ENCODE results near the gene SP3. TPM values are rescaled to one million over a fixed set of nuclear protein-coding genes. Genes with fewer than 3 reads are reported as not detected.

SP3 gene
- total RNA-seq, 5 donors from 2014 or later (not counting 1 experiment from before 2014, with no cell fraction given) = 107 to 150 (median 123) TPM

DNA sequence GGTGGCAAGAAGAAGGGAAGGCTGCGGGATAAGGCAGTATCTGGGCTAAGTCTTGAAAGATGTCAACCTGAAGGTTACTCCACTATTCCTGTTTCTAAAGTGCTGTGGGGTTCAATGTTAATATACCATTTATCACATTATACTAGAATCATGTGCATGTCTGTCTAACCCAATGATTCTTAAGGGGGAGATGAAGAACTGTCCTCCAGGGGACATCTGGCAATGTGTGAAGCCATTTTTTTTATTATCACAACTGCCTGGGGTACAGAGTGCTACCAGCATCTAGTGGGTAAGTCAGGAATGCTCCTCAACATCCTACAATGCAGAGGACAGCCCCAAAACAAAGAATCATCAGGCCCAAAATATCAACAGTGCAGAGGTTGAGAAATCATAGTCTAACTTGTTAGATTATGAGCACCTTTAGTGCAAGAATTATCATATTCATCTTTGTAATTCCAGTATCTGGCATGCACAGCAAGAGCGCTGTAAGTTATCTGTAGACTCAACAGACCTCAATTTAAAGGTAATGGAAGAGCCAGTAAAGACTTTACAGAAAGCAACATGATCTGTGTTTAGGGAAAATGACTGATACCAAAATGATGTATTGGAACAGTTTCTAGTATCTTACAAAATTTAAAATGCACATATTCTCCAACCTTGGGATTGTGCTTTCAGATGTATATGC, 26.3 kb downstream of the SP3 start:
- Histone ChIP-seq H3K9me3 (no peaks in the 10 kb centered on the region), H3K27me3 (replicated peaks in 1 of 2; ENCODE audit: control insufficient read depth in 2 of 2, extremely low read depth in 1 of 2, insufficient read depth in 2 of 2, low read length in 1 of 2) (no peaks in the 10 kb centered on the region), H3K36me3 (ENCODE audit: control insufficient read depth in 2 of 2, extremely low read depth in 1 of 2, insufficient read depth in 1 of 2, low read length in 1 of 2) (peaks cover 0 to 3% of the 10 kb centered on the region in 2 donors), H3K4me1 (ENCODE audit: control insufficient read depth in 1 of 2, extremely low read depth in 1 of 2, insufficient read depth in 2 of 2, low read length in 2 of 2) (peaks cover 29 to 36% of the 10 kb centered on the region in 2 experiments), H3K27ac (ENCODE audit: low read length) (no peak overlapping the region), H3K4me3 (ENCODE audit: control insufficient read depth in 1 of 2, extremely low read depth in 1 of 2, low read length in 1 of 2) (no peak overlapping the region)
- Mint-ChIP-seq H3K27me3 (no peaks in the 10 kb centered on the region), H3K27ac (peak overlapping the region in 1 of 2 donors; percentile 4), H3K4me1 (peaks cover 41 to 69% (median 60%) of the 10 kb centered on the region in 3 donors), H3K4me3 (peak overlapping the region in 2 of 3 donors; percentile 1 to 31), H3K36me3 (peaks cover 16% of the 10 kb centered on the region), H3K9me3 (no peaks in the 10 kb centered on the region)
- no CpG with 5 or more reads among the region's 2 CpGs for WGBS (ENCODE audit: insufficient coverage)
- DNase-seq = no peak
- ChIA-PET POLR2A (no interaction called here), CTCF (no interaction called here)
- ATAC-seq (replicated peaks in 1 of 4) = no peak

DNA sequence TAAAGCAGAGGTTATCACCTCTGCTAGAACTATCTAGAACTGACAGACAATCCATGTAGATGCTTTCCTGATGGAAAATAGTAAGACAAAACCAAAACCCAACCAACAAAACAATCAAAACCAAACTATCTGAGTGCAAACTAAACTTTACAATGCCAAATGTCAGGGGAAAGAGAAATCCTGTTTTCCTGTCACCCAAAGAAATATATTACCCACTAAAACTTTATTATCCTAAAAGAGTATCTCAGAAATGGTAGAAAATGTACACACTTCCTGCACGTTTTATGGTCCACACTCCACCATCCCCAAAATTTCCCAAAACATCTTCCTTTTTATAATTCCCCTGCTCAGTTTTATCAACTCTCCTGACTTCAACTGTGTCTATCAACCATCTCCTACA, 29.9 kb downstream of the SP3 start:
- H3K4me3 Mint-ChIP-seq = no peak overlapping the region
- Histone ChIP-seq H3K4me1 (ENCODE audit: control insufficient read depth in 1 of 2, extremely low read depth in 1 of 2, insufficient read depth in 2 of 2, low read length in 2 of 2) (peaks cover 16 to 23% of the 10 kb centered on the region in 2 experiments), H3K36me3 (ENCODE audit: control insufficient read depth in 2 of 2, extremely low read depth in 1 of 2, insufficient read depth in 1 of 2, low read length in 1 of 2) (peaks cover 0 to 9% of the 10 kb centered on the region in 2 donors), H3K9me3 (no peaks in the 10 kb centered on the region), H3K27ac (ENCODE audit: low read length) (no peak overlapping the region), H3K4me3 (ENCODE audit: control insufficient read depth in 1 of 2, extremely low read depth in 1 of 2, low read length in 1 of 2) (no peak overlapping the region), H3K27me3 (replicated peaks in 1 of 2; ENCODE audit: control insufficient read depth in 2 of 2, extremely low read depth in 1 of 2, insufficient read depth in 2 of 2, low read length in 1 of 2) (no peaks in the 10 kb centered on the region)
- H3K27me3 Mint-ChIP-seq = no peaks in the 10 kb centered on the region
- ATAC-seq (replicated peaks in 1 of 4) (no peak), DNase-seq (no peak)
- 79% methylated on average over 1 of the region's 1 CpG for WGBS (ENCODE audit: insufficient coverage)
- no peaks in the 10 kb centered on the region for H3K9me3 Mint-ChIP-seq
- H3K4me1 Mint-ChIP-seq = peaks cover 22 to 57% (median 46%) of the 10 kb centered on the region in 3 donors
- POLR2A ChIA-PET = interaction anchor here in 1 of 2 donors (0.6 kb wide), 1 partner anchor 558 kb away, joined by 3 read pairs; no protein-coding TSS in a partner anchor
- CTCF ChIA-PET = no interaction called here
- H3K36me3 Mint-ChIP-seq = peaks cover 18% of the 10 kb centered on the region
- H3K27ac Mint-ChIP-seq = no peak overlapping the region

- Mint-ChIP-seq H3K27me3 (no peaks in the 10 kb centered on the region), H3K36me3 (peaks cover 20% of the 10 kb centered on the region), H3K9me3 (no peaks in the 10 kb centered on the region), H3K4me1 (peaks cover 22 to 56% (median 45%) of the 10 kb centered on the region in 3 donors), H3K4me3 (no peak overlapping the region), H3K27ac (peak overlapping the region in 1 of 2 donors; percentile 40)
- Histone ChIP-seq H3K36me3 (ENCODE audit: control insufficient read depth in 2 of 2, extremely low read depth in 1 of 2, insufficient read depth in 1 of 2, low read length in 1 of 2) (peaks cover 0 to 9% of the 10 kb centered on the region in 2 donors), H3K4me3 (ENCODE audit: control insufficient read depth in 1 of 2, extremely low read depth in 1 of 2, low read length in 1 of 2) (no peak overlapping the region), H3K9me3 (no peaks in the 10 kb centered on the region), H3K27me3 (replicated peaks in 1 of 2; ENCODE audit: control insufficient read depth in 2 of 2, extremely low read depth in 1 of 2, insufficient read depth in 2 of 2, low read length in 1 of 2) (no peaks in the 10 kb centered on the region), H3K27ac (ENCODE audit: low read length) (no peak overlapping the region), H3K4me1 (ENCODE audit: control insufficient read depth in 1 of 2, extremely low read depth in 1 of 2, insufficient read depth in 2 of 2, low read length in 2 of 2) (peaks cover 13 to 18% of the 10 kb centered on the region in 2 experiments)
- CTCF ChIA-PET = no interaction called here
- POLR2A ChIA-PET = interaction anchor here (0.6 to 0.7 kb wide), 2 partner anchors 26 to 559 kb away, joined by 3 to 4 read pairs; no protein-coding TSS in a partner anchor
- ATAC-seq (replicated peaks in 1 of 4) = peak in 1 of 4 experiments; percentile 35
- 93% methylated on average over 3 of the region's 5 CpGs for WGBS (ENCODE audit: insufficient coverage)
- no peak for DNase-seq
These were observed 30.3 kb downstream of the SP3 start for GRCh38 chr2:173934895-173935294.

DNA sequence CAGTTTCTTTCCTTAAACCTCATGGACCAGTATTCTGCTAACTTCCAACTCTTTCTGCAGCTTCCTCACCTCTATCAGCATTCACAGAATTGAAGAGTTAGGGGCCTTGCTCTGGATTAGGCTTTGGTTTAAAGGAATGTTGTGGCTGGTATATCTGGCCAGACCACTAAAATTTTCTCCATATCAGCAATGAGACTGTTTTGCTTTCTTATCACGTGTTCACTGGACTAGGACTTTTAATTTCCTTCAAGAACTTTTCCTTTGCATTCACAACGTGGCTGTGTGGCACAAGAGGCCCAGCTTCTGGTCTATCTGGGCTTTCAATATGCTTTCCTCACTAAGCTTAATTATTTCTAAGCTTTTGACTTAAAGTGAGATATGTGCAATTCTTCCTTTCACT, 33.4 kb downstream of the SP3 start:
- CTCF ChIA-PET = no interaction called here
- Mint-ChIP-seq H3K27me3 (no peaks in the 10 kb centered on the region), H3K9me3 (peaks cover 0 to 3% (median 0%) of the 10 kb centered on the region in 3 donors), H3K27ac (no peak overlapping the region), H3K36me3 (peaks cover 33% of the 10 kb centered on the region), H3K4me1 (peaks cover 44 to 59% (median 48%) of the 10 kb centered on the region in 3 donors), H3K4me3 (no peak overlapping the region)
- Histone ChIP-seq H3K4me1 (ENCODE audit: control insufficient read depth in 1 of 2, extremely low read depth in 1 of 2, insufficient read depth in 2 of 2, low read length in 2 of 2) (peaks cover 2 to 15% of the 10 kb centered on the region in 2 experiments), H3K36me3 (ENCODE audit: control insufficient read depth in 2 of 2, extremely low read depth in 1 of 2, insufficient read depth in 1 of 2, low read length in 1 of 2) (peaks cover 0 to 15% of the 10 kb centered on the region in 2 donors), H3K27me3 (replicated peaks in 1 of 2; ENCODE audit: control insufficient read depth in 2 of 2, extremely low read depth in 1 of 2, insufficient read depth in 2 of 2, low read length in 1 of 2) (no peaks in the 10 kb centered on the region), H3K9me3 (no peaks in the 10 kb centered on the region), H3K27ac (ENCODE audit: low read length) (no peak overlapping the region), H3K4me3 (ENCODE audit: control insufficient read depth in 1 of 2, extremely low read depth in 1 of 2, low read length in 1 of 2) (no peak overlapping the region)
- ATAC-seq (replicated peaks in 1 of 4) = no peak
- POLR2A ChIA-PET = no interaction called here
- no peak for DNase-seq
- WGBS (ENCODE audit: insufficient coverage) = no CpG with 5 or more reads among the region's 2 CpGs

DNA sequence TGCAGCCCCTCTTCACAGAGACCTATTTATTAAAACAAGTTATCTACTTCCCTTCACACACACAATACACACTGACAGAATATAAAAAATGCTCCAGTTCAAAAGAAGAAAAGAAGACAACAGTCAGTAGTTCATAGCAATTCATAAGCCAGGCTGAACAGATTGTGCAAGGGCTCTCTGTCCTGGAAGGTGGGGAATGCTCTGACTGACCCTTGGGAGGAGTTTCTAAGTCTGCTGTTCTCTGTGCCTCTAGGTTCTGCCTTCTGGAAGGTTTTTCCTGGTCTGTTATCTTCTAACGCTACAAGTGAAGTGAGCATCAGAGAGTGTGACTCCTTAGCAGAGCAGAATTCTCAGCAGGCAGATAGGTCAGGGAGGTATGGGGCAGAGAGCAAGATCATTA, 35.7 kb downstream of the SP3 start:
- H3K4me1 Mint-ChIP-seq = peaks cover 63 to 77% (median 67%) of the 10 kb centered on the region in 3 donors
- Histone ChIP-seq H3K4me3 (ENCODE audit: control insufficient read depth in 1 of 2, extremely low read depth in 1 of 2, low read length in 1 of 2) (no peak overlapping the region), H3K4me1 (ENCODE audit: control insufficient read depth in 1 of 2, extremely low read depth in 1 of 2, insufficient read depth in 2 of 2, low read length in 2 of 2) (peaks cover 2 to 19% of the 10 kb centered on the region in 2 experiments), H3K27me3 (replicated peaks in 1 of 2; ENCODE audit: control insufficient read depth in 2 of 2, extremely low read depth in 1 of 2, insufficient read depth in 2 of 2, low read length in 1 of 2) (no peaks in the 10 kb centered on the region), H3K27ac (ENCODE audit: low read length) (no peak overlapping the region), H3K36me3 (ENCODE audit: control insufficient read depth in 2 of 2, extremely low read depth in 1 of 2, insufficient read depth in 1 of 2, low read length in 1 of 2) (peaks cover 0 to 15% of the 10 kb centered on the region in 2 donors), H3K9me3 (no peaks in the 10 kb centered on the region)
- DNase-seq (no peak), ATAC-seq (replicated peaks in 1 of 4) (no peak)
- no peak overlapping the region for H3K4me3 Mint-ChIP-seq
- H3K36me3 Mint-ChIP-seq = peaks cover 34% of the 10 kb centered on the region
- peak overlapping the region; percentile 7 to 17 for H3K27ac Mint-ChIP-seq
- H3K9me3 Mint-ChIP-seq = peaks cover 0 to 3% (median 0%) of the 10 kb centered on the region in 3 donors
- ChIA-PET POLR2A (no interaction called here), CTCF (no interaction called here)
- no peaks in the 10 kb centered on the region for H3K27me3 Mint-ChIP-seq
- WGBS (ENCODE audit: insufficient coverage) = no CpG with 5 or more reads among the region's 1 CpG

DNA sequence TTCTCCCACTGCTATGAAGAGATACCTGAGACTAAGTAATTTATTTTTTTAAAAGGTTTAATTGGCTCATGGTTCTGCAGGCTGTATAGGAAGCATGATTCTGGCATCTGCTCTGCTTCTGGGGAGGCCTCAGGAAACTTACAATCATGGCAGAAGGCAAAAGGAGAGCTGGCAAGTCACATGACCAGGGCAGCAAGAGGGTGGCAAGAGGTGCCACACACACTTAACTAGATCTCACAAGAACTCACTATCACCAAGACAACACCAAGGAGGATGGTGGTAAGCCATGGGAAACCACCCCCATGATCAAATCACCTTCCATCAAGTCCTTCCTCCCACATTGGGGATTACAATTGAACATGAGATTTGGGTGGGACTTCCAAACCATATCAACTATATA, 38.3 kb downstream of the SP3 start:
- H3K4me3 ChIP-seq (ENCODE audit: control insufficient read depth in 1 of 2, extremely low read depth in 1 of 2, low read length in 1 of 2) = no peak overlapping the region
- ChIA-PET CTCF (interaction anchor here in 1 of 2 donors (0.7 kb wide), 1 partner anchor 418 kb away, joined by 6 read pairs; no protein-coding TSS in a partner anchor), POLR2A (no interaction called here)
- peaks cover 0 to 8% of the 10 kb centered on the region in 2 donors for H3K36me3 ChIP-seq (ENCODE audit: control insufficient read depth in 2 of 2, extremely low read depth in 1 of 2, insufficient read depth in 1 of 2, low read length in 1 of 2)
- no peaks in the 10 kb centered on the region for H3K27me3 Mint-ChIP-seq
- H3K4me1 ChIP-seq (ENCODE audit: control insufficient read depth in 1 of 2, extremely low read depth in 1 of 2, insufficient read depth in 2 of 2, low read length in 2 of 2) = peaks cover 7 to 15% of the 10 kb centered on the region in 2 experiments
- DNase-seq = no peak
- H3K9me3 ChIP-seq = no peaks in the 10 kb centered on the region
- no peak overlapping the region for H3K4me3 Mint-ChIP-seq
- H3K36me3 Mint-ChIP-seq = peaks cover 27% of the 10 kb centered on the region
- H3K9me3 Mint-ChIP-seq = peaks cover 0 to 3% (median 0%) of the 10 kb centered on the region in 3 donors
- H3K27ac Mint-ChIP-seq = peak overlapping the region in 1 of 2 donors; percentile 65
- no peak for ATAC-seq (replicated peaks in 1 of 4)
- no peak overlapping the region for H3K27ac ChIP-seq (ENCODE audit: low read length)
- H3K4me1 Mint-ChIP-seq = peaks cover 77 to 83% (median 82%) of the 10 kb centered on the region in 3 donors
- no peaks in the 10 kb centered on the region for H3K27me3 ChIP-seq (replicated peaks in 1 of 2; ENCODE audit: control insufficient read depth in 2 of 2, extremely low read depth in 1 of 2, insufficient read depth in 2 of 2, low read length in 1 of 2)

All from T-cell (primary cell).